IMR-90 (cell line): ENCODE measurements around the gene ARMC10. TPM values are rescaled to one million over a fixed set of nuclear protein-coding genes. Genes with fewer than 3 reads are reported as not detected.

ENCODE experiments used
- ATAC-seq: fragments of 200-7000 bp; cut with Tn5 transposase; 2 replicates; pipeline ENCODE4 v1.9.1; 2020; ENCODE audit warnings: low read depth, mild to moderate bottlenecking, moderate library complexity
- BruUV-seq: library from RNA; stranded (reverse); fragments of 400-500 nt; replicated peaks from 2 replicates; lab custom pipeline; 2021; lab: Mats Ljungman, UMichigan
- CTCF ChIA-PET: fragments of 300-600 bp; formaldehyde crosslinking; extraction: SDS; loops from one replicate; lab custom pipeline; 2021; ENCODE audit warnings: antibody characterized with exemption; lab: Yijun Ruan, JAX
- POLR2A ChIA-PET: fragments of 300-600 bp; sonication (Branson Sonifier 250); formaldehyde crosslinking; loops from one replicate; lab custom pipeline; 2022; ENCODE audit warnings: antibody characterized with exemption; ENCODE audit not compliant: unreplicated experiment; lab: Charles Lee
- DNase-seq: peaks from one replicate; pipeline ENCODE4 v3.0.0; 2013
- H2AFZ ChIP-seq: replicated peaks from 2 replicates; pipeline ENCODE3; 2013; ENCODE audit warnings: low read length, mild to moderate bottlenecking; ENCODE audit not compliant: poor library complexity
- H2AK5ac ChIP-seq: 2 replicates; pipeline ENCODE4 v1.6.1; 2013; ENCODE audit warnings: low read depth, low read length, inconsistent platforms
- H2AK9ac ChIP-seq: replicated peaks from 2 replicates; pipeline ENCODE3; 2013; ENCODE audit warnings: mild to moderate bottlenecking, low read depth, low read length, moderate library complexity; ENCODE audit not compliant: poor library complexity
- H2BK120ac ChIP-seq: 2 replicates; pipeline ENCODE4 v1.6.1; 2013; ENCODE audit warnings: low read depth, low read length, inconsistent platforms
- H2BK15ac ChIP-seq: 3 replicates; pipeline ENCODE4 v1.6.1; 2013; ENCODE audit warnings: low read depth, low read length, inconsistent platforms
- H2BK20ac ChIP-seq: 2 replicates; pipeline ENCODE4 v1.6.1; 2013; ENCODE audit warnings: low read depth, mild to moderate bottlenecking, inconsistent platforms, low read length, moderate library complexity
- H2BK5ac ChIP-seq: 2 replicates; pipeline ENCODE4 v1.6.1; 2013; ENCODE audit warnings: mild to moderate bottlenecking, low read depth, low read length, inconsistent platforms; ENCODE audit not compliant: poor library complexity, severe bottlenecking
- H3K14ac ChIP-seq: replicated peaks from 2 replicates; pipeline ENCODE4 v1.6.1; 2013; ENCODE audit warnings: low read depth, low read length, inconsistent platforms
- H3K18ac ChIP-seq: 2 replicates; pipeline ENCODE4 v1.6.1; 2013; ENCODE audit warnings: low read depth, low read length, control low read depth
- H3K23ac ChIP-seq: 2 replicates; pipeline ENCODE4 v1.6.1; 2013; ENCODE audit warnings: low read depth, low read length, inconsistent platforms
- H3K27ac ChIP-seq: 2 replicates; pipeline ENCODE4 v1.5.1; 2013; ENCODE audit warnings: mild to moderate bottlenecking, control low read depth, low read length; ENCODE audit not compliant: insufficient read depth
- H3K27me3 ChIP-seq: 2 replicates; pipeline ENCODE4 v1.6.1; 2013; ENCODE audit warnings: low read length; ENCODE audit not compliant: control insufficient read depth, insufficient read depth
- H3K36me3 ChIP-seq: 2 replicates; pipeline ENCODE4 v1.6.1; 2013; ENCODE audit warnings: low read length, mixed read lengths; ENCODE audit not compliant: control insufficient read depth, insufficient read depth
- H3K4ac ChIP-seq: 2 replicates; pipeline ENCODE4 v1.6.1; 2013; ENCODE audit warnings: low read depth, low read length, inconsistent platforms
- H3K4me1 ChIP-seq: 2 replicates; pipeline ENCODE4 v1.6.1; 2013; ENCODE audit warnings: low read length, mixed read lengths; ENCODE audit not compliant: control insufficient read depth, insufficient read depth
- H3K4me2 ChIP-seq: 2 replicates; pipeline ENCODE4 v1.6.1; 2013; ENCODE audit warnings: low read depth, mild to moderate bottlenecking, control low read depth, low read length, moderate library complexity
- H3K4me3 ChIP-seq: 2 replicates; pipeline ENCODE4 v1.5.1; 2013; ENCODE audit warnings: low read depth, mild to moderate bottlenecking, control low read depth, low read length, moderate library complexity; ENCODE audit not compliant: insufficient read depth
- H3K56ac ChIP-seq: 2 replicates; pipeline ENCODE4 v1.6.1; 2013; ENCODE audit warnings: low read length, inconsistent platforms; ENCODE audit not compliant: insufficient read depth; ENCODE audit errors: extremely low read depth
- H3K79me1 ChIP-seq, 2 experiments: 2 replicates each; pipeline ENCODE4 v1.6.1; 2013; ENCODE audit warnings: low read length in 2 of 2, inconsistent platforms in 1 of 2, low read depth in 1 of 2
- H3K9ac ChIP-seq: 2 replicates; pipeline ENCODE4 v1.6.1; 2013; ENCODE audit warnings: low read depth, low read length, control low read depth
- H3K9me1 ChIP-seq: 2 replicates; pipeline ENCODE4 v1.6.1; 2013; ENCODE audit warnings: low read length, inconsistent platforms; ENCODE audit not compliant: insufficient read depth
- H3K9me3 ChIP-seq: 2 replicates; pipeline ENCODE4 v1.6.1; 2013; ENCODE audit warnings: low read length; ENCODE audit not compliant: control insufficient read depth, insufficient read depth
- H4K20me1 ChIP-seq: 2 replicates; pipeline ENCODE4 v1.6.1; 2013; ENCODE audit warnings: low read length, inconsistent platforms; ENCODE audit not compliant: insufficient read depth
- H4K5ac ChIP-seq: 2 replicates; pipeline ENCODE4 v1.6.1; 2013; ENCODE audit warnings: mild to moderate bottlenecking, low read depth, low read length, control low read depth
- H4K8ac ChIP-seq, 2 experiments: 2 replicates each; pipeline ENCODE4 v1.6.1; 2013; ENCODE audit warnings: low read depth in 2 of 2, low read length in 2 of 2, control low read depth in 1 of 2, inconsistent platforms in 1 of 2
- H4K91ac ChIP-seq: 2 replicates; pipeline ENCODE4 v1.6.1; 2013; ENCODE audit warnings: low read depth, low read length, inconsistent platforms; ENCODE audit not compliant: insufficient read depth
- BHLHE40 ChIP-seq: fragments of 150-350 bp; IDR thresholded peaks from 2 replicates; pipeline ENCODE4 v1.6.1; 2016; ENCODE audit warnings: mild to moderate bottlenecking, low read depth, low read length
- CEBPB ChIP-seq: IDR thresholded peaks from 2 replicates; pipeline ENCODE4 v1.6.1; 2012; ENCODE audit warnings: low read depth, low read length, improper control_type of control experiment
- CHD1 ChIP-seq: IDR thresholded peaks from 2 replicates; pipeline ENCODE4 v1.6.1; 2012; ENCODE audit warnings: low read depth, low read length, improper control_type of control experiment
- CTCF ChIP-seq: conservative IDR thresholded peaks from 2 replicates; pipeline ENCODE4 v1.5.1; 2012; ENCODE audit warnings: mild to moderate bottlenecking, low read depth, low read length, improper control_type of control experiment
- ELK1 ChIP-seq: fragments of 150-350 bp; IDR thresholded peaks from 2 replicates; pipeline ENCODE4 v1.6.1; 2016; ENCODE audit warnings: low read depth, mild to moderate bottlenecking, low read length, moderate library complexity, borderline replicate concordance
- FOS ChIP-seq: fragments of 150-350 bp; IDR thresholded peaks from 2 replicates; pipeline ENCODE4 v1.6.1; 2016; ENCODE audit warnings: low read depth, low read length
- MAFK ChIP-seq: IDR thresholded peaks from 2 replicates; pipeline ENCODE4 v1.6.1; 2012; ENCODE audit warnings: low read depth, low read length, improper control_type of control experiment
- MAZ ChIP-seq: IDR thresholded peaks from 2 replicates; pipeline ENCODE4 v1.6.1; 2012; ENCODE audit warnings: low read depth, mild to moderate bottlenecking, low read length, improper control_type of control experiment, moderate library complexity, borderline replicate concordance
- MXI1 ChIP-seq: IDR thresholded peaks from 2 replicates; pipeline ENCODE4 v1.6.1; 2012; ENCODE audit warnings: low read depth, mild to moderate bottlenecking, low read length, moderate library complexity, borderline replicate concordance
- NFE2L2 ChIP-seq: fragments of 150-350 bp; IDR thresholded peaks from 2 replicates; pipeline ENCODE4 v1.6.1; 2016; ENCODE audit warnings: low read depth, mild to moderate bottlenecking, low read length
- POLR2A ChIP-seq: IDR thresholded peaks from 2 replicates; pipeline ENCODE4 v1.6.1; 2012; ENCODE audit warnings: mild to moderate bottlenecking, low read depth, low read length
- RAD21 ChIP-seq: IDR thresholded peaks from 2 replicates; pipeline ENCODE4 v1.6.1; 2012; ENCODE audit warnings: low read length, improper control_type of control experiment
- RCOR1 ChIP-seq: IDR thresholded peaks from 2 replicates; pipeline ENCODE4 v1.6.1; 2012; ENCODE audit warnings: mild to moderate bottlenecking, low read length, improper control_type of control experiment; ENCODE audit not compliant: insufficient replicate concordance
- RFX5 ChIP-seq: IDR thresholded peaks from 2 replicates; pipeline ENCODE4 v1.8.0; 2012; ENCODE audit warnings: low read depth, mild to moderate bottlenecking, low read length, moderate library complexity
- SMC3 ChIP-seq: fragments of 150-350 bp; IDR thresholded peaks from 2 replicates; pipeline ENCODE4 v1.6.1; 2016; ENCODE audit warnings: low read depth, mild to moderate bottlenecking, antibody characterized with exemption, low read length, moderate library complexity
- WGBS, 2 experiments: methylation state at CpG; one replicate each; pipeline versions ENCODE4 v1.1.5 to v1.1.7; 2013; ENCODE audit warnings: missing lambda C conversion rate in 2 of 2; ENCODE audit not compliant: insufficient read length in 1 of 2; ENCODE audit errors: extremely low coverage in 2 of 2; 5-methylcytosine and 5-hydroxymethylcytosine counted together
- dilution Hi-C: fragments of 300-500 bp; cut with HindIII; formaldehyde crosslinking; loops from one replicate; pipeline ENCODE4 v1.14.3; 2018; ENCODE audit warnings: low sequenced_read_pairs; ENCODE audit not compliant: unreplicated experiment
- in situ Hi-C: fragments of 300-500 bp; cut with MboI; formaldehyde crosslinking; loops from 3 replicates; pipeline ENCODE4 v1.14.3; 2019; ENCODE audit warnings: low sequenced_read_pairs, inconsistent platforms, mixed read lengths
- intact Hi-C: fragments of 100-400 bp; cut with micrococcal nuclease; formaldehyde crosslinking; loops from 2 replicates; pipeline ENCODE4 v1.10.0; 2022
- polyA plus RNA-seq, 3 experiments: library from polyadenylated mRNA; depleted of rRNA; stranded (reverse); fragments of >200 nt; gene quantifications; 2 replicates each; pipeline ENCODE4 v1.2.3, GENCODE V29; 2012; ENCODE audit warnings: low replicate concordance in 1 of 3
- total RNA-seq: library from RNA; depleted of rRNA; stranded (reverse); fragments of >200 nt; gene quantifications from 2 replicates; pipeline ENCODE4 v1.2.3, GENCODE V29; 2012

Gene ARMC10
- total and polyA plus RNA-seq, 2 of the 4 experiments (the other 2 are of a cell fraction), result 17.4 to 21.0 TPM

GRCh38 chr7:103031781-103032180 is 43.2 kb upstream of the ARMC10 start:
- H3K4ac ChIP-seq, result no peak overlapping the region
- peaks cover 4% of the 10 kb centered on the region; the same call in 1 of the 2 replicates for H3K9me1 ChIP-seq
- no peak overlapping the region for H2BK5ac ChIP-seq
- H4K5ac ChIP-seq, result no peak overlapping the region
- dilution Hi-C loops, result no loop called here
- no peak overlapping the region for H3K4me2 ChIP-seq
- peak; percentile 72 for ATAC-seq
- no peak overlapping the region for H2AFZ ChIP-seq
- H4K20me1 ChIP-seq, result no peaks in the 10 kb centered on the region
- no peak overlapping the region for H2BK120ac ChIP-seq
- in situ Hi-C loops, result no loop called here
- no peak overlapping the region for H3K27ac ChIP-seq
- H3K9ac ChIP-seq, result no peak overlapping the region
- TF ChIP-seq RFX5, result no peak
- no peak for TF ChIP-seq CEBPB
- no peak for TF ChIP-seq RCOR1
- no peak for TF ChIP-seq ELK1
- no peak for TF ChIP-seq MXI1
- no peak for TF ChIP-seq MAZ
- TF ChIP-seq POLR2A, result no peak
- TF ChIP-seq BHLHE40, result no peak
- no peak for TF ChIP-seq NFE2L2
- no peak for TF ChIP-seq RAD21
- no peak for TF ChIP-seq CHD1
- no peak for TF ChIP-seq FOS
- no peak for TF ChIP-seq SMC3
- no peak for TF ChIP-seq CTCF
- TF ChIP-seq MAFK, result no peak
- H3K79me1 ChIP-seq, result no peaks in the 10 kb centered on the region
- POLR2A ChIA-PET, result no interaction called here
- H3K23ac ChIP-seq, result no peak overlapping the region
- no peak overlapping the region for H3K18ac ChIP-seq
- peak; percentile 38 for DNase-seq
- WGBS, 2 experiments, result 100% methylated on average over 1 of the region's 1 CpG; no CpG with 5 or more reads in 1 of the 2 experiments
- no peaks in the 10 kb centered on the region for H3K27me3 ChIP-seq
- no peak overlapping the region for H4K8ac ChIP-seq
- no peaks in the 10 kb centered on the region for H3K4me1 ChIP-seq
- H3K36me3 ChIP-seq, result no peaks in the 10 kb centered on the region
- H4K91ac ChIP-seq, result no peak overlapping the region
- CTCF ChIA-PET, result no interaction called here
- no peak overlapping the region for H2AK9ac ChIP-seq
- no peaks in the 10 kb centered on the region for H3K9me3 ChIP-seq
- no peak overlapping the region for H2BK15ac ChIP-seq
- no peak overlapping the region for H2AK5ac ChIP-seq
- intact Hi-C loops, result no loop called here
- no peak overlapping the region for H3K14ac ChIP-seq
- no TSS peak for BruUV-seq
- no peak overlapping the region for H3K4me3 ChIP-seq
- H3K56ac ChIP-seq, result no peak overlapping the region
- no peak overlapping the region for H2BK20ac ChIP-seq
